Mesendoderm (in vitro differentiated cells): ENCODE measurements around the gene MYB.
A peak's percentile ranks its signal among the peaks of the same experiment; 100 is the strongest.
"Not testable (repeated sequence)": the region's sequence is repeated elsewhere in the genome, so short reads cannot be mapped to it uniquely, and the experiment has no call there.

ENCODE experiments used
- DNase-seq: peaks from one replicate; pipeline ENCODE4 v3.0.0; 2013
- H2AK5ac ChIP-seq: 2 replicates; pipeline ENCODE4 v1.6.1; 2013; ENCODE audit warnings: low read length, inconsistent platforms
- H2BK120ac ChIP-seq: 2 replicates; pipeline ENCODE4 v1.6.1; 2013; ENCODE audit warnings: low read depth, mild to moderate bottlenecking, low read length, moderate library complexity, mixed read lengths
- H2BK15ac ChIP-seq: replicated peaks from 2 replicates; pipeline ENCODE4 v1.6.1; 2013; ENCODE audit warnings: low read depth, mild to moderate bottlenecking, moderate library complexity
- H2BK5ac ChIP-seq: 2 replicates; pipeline ENCODE4 v1.6.1; 2013; ENCODE audit warnings: low read length, inconsistent platforms
- H3K18ac ChIP-seq: 2 replicates; pipeline ENCODE4 v1.6.1; 2013; ENCODE audit warnings: mild to moderate bottlenecking, low read length, mixed read lengths
- H3K23ac ChIP-seq: one replicate; pipeline ENCODE4 v1.6.1; 2013; ENCODE audit warnings: low read length
- H3K27ac ChIP-seq: 2 replicates; pipeline ENCODE4 v1.5.1; 2013; ENCODE audit warnings: low read depth, mild to moderate bottlenecking, inconsistent platforms, low read length, moderate library complexity
- H3K27me3 ChIP-seq: 2 replicates; pipeline ENCODE4 v1.6.1; 2013; ENCODE audit warnings: low read length, control low read depth, mild to moderate bottlenecking, inconsistent platforms; ENCODE audit not compliant: insufficient read depth, poor library complexity
- H3K36me3 ChIP-seq: 2 replicates; pipeline ENCODE4 v1.6.1; 2013; ENCODE audit warnings: low read length, inconsistent platforms; ENCODE audit not compliant: control insufficient read depth, insufficient read depth
- H3K4ac ChIP-seq: one replicate; pipeline ENCODE4 v1.6.1; 2013; ENCODE audit warnings: low read depth, mild to moderate bottlenecking, low read length, moderate library complexity
- H3K4me1 ChIP-seq: 2 replicates; pipeline ENCODE4 v1.6.1; 2013; ENCODE audit warnings: low read depth, low read length, inconsistent platforms; ENCODE audit not compliant: control insufficient read depth
- H3K4me2 ChIP-seq: 2 replicates; pipeline ENCODE4 v1.6.1; 2013; ENCODE audit warnings: low read length
- H3K4me3 ChIP-seq: 2 replicates; pipeline ENCODE4 v1.5.1; 2013; ENCODE audit warnings: mild to moderate bottlenecking, low read length
- H3K56ac ChIP-seq: one replicate; pipeline ENCODE4 v1.6.1; 2013; ENCODE audit warnings: low read length
- H3K79me1 ChIP-seq: 2 replicates; pipeline ENCODE4 v1.6.1; 2013; ENCODE audit warnings: low read length, inconsistent platforms
- H3K79me2 ChIP-seq: 2 replicates; pipeline ENCODE4 v1.6.1; 2013; ENCODE audit warnings: mild to moderate bottlenecking, low read length; ENCODE audit not compliant: control insufficient read depth, insufficient read depth
- H3K9ac ChIP-seq: 2 replicates; pipeline ENCODE4 v1.6.1; 2013; ENCODE audit warnings: low read length, inconsistent platforms
- H4K5ac ChIP-seq: one replicate; pipeline ENCODE4 v1.6.1; 2013; ENCODE audit warnings: low read length
- H4K8ac ChIP-seq: one replicate; pipeline ENCODE4 v1.6.1; 2013; ENCODE audit warnings: low read depth, mild to moderate bottlenecking, control low read depth, low read length, moderate library complexity
- WGBS: extraction: QIAGEN DNeasy Blood & Tissue Kit; methylation state at CpG from one replicate; pipeline ENCODE4 v1.1.7; 2013; ENCODE audit warnings: low lambda C conversion rate, missing lambda C conversion rate; ENCODE audit not compliant: insufficient coverage; ENCODE audit errors: extremely low coverage; 5-methylcytosine and 5-hydroxymethylcytosine counted together

The MYB gene

DNA sequence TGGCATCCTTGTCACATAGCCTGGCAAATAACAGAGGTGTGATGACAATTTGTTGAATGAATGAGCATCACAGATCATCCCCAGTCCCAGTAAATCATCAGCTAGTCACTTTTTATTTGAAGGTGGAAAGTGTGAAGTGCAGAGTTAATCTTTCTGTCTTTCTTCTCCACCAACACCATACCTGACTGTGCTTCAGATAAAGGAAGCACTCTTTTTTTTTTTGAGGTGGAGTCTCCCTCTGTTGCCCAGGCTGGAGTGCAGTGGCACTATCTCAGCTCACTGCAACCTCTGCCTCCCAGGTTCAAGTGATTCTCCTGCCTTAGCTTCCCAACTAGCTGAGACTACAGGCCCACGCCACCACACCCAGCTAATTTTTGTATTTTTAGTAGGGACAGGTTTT, 38.9 kb upstream of the MYB start:
- H4K5ac ChIP-seq, H3K79me2 ChIP-seq, H3K56ac ChIP-seq, H2AK5ac ChIP-seq, H3K4me1 ChIP-seq, DNase-seq, H2BK120ac ChIP-seq, H3K23ac ChIP-seq, H3K36me3 ChIP-seq, H3K79me1 ChIP-seq, H3K9ac ChIP-seq, H3K4me2 ChIP-seq, H4K8ac ChIP-seq, H2BK5ac ChIP-seq, H3K4me3 ChIP-seq, H3K27me3 ChIP-seq, H3K27ac ChIP-seq, H3K18ac ChIP-seq, H2BK15ac ChIP-seq, H3K4ac ChIP-seq: not testable (repeated sequence)
- WGBS: no CpG with 5 or more reads among the region's 1 CpG

DNA sequence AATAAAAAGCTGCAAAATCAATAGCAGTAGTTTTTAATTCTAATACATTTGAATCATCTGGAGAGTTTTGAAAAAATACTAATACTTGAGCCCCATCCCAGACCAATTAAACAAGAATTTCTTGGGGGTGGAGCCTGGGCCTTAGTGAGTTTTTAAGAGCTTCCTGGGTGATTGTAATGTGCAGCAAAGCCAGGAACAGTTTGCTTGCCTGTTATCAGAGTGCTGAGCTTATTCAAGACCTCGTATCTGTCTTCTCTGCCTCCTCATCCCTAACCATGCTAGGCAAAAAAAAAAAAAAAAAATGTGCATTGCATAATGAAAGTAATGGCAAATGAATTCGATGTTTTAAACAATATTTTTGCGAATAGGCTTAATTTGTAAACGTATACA, 36.4 kb upstream of the MYB start:
- Histone ChIP-seq H3K79me2 (no peaks in the 10 kb centered on the region), H3K4ac (no peak overlapping the region), H2BK15ac (no peak overlapping the region), H2BK5ac (no peak overlapping the region), H3K18ac (no peak overlapping the region), H3K56ac (no peak overlapping the region), H2AK5ac (no peak overlapping the region), H4K5ac (no peak overlapping the region), H3K27me3 (no peaks in the 10 kb centered on the region), H4K8ac (no peak overlapping the region), H3K4me3 (no peak overlapping the region), H3K9ac (no peak overlapping the region), H2BK120ac (no peak overlapping the region), H3K79me1 (no peaks in the 10 kb centered on the region), H3K4me2 (no peak overlapping the region), H3K4me1 (peaks cover 4% of the 10 kb centered on the region), H3K36me3 (no peaks in the 10 kb centered on the region), H3K27ac (no peak overlapping the region), H3K23ac (no peak overlapping the region)
- WGBS: no CpG with 5 or more reads among the region's 4 CpGs
- DNase-seq: no peak

DNA sequence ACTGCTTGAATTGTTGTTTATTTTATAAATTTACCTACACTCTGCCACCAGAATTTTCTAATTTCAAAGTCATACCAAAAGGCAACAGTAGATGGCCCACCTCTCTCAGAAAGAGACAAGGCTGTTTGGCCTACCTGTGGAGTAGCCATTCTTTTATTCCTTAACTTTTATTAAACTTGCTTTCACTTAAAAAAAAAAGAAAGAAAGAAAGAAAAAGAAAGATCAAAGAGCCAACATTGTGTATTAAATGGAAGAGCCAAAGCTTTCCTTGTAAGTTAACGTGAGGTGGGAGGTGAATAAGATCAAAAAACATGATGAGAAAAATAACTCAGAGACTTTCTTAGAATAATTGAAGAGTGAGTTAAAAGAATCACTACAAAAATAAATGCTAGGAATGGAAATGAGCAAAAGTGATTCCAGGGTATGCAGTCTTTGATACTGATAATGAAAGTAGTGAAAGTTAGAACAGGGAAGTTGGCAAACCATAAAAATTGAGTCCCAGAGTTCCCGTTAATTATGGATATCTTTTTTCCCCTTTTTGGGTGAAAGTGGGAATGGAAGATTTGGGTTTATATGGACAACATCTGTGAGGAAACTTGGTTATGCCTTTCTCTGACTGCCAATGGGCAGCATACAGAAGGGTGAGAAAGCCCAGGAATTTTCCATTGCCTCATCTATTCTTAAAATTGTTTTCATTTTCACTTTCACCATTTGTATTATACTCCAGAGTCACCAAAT, 35.9 kb upstream of the MYB start:
- Histone ChIP-seq H2AK5ac (no peak overlapping the region), H4K5ac (no peak overlapping the region), H2BK120ac (no peak overlapping the region), H3K4ac (no peak overlapping the region), H3K79me2 (no peaks in the 10 kb centered on the region), H3K4me3 (no peak overlapping the region), H4K8ac (no peak overlapping the region), H3K56ac (no peak overlapping the region), H3K4me2 (no peak overlapping the region), H3K9ac (no peak overlapping the region), H3K36me3 (no peaks in the 10 kb centered on the region), H3K27ac (no peak overlapping the region), H2BK15ac (no peak overlapping the region), H2BK5ac (no peak overlapping the region), H3K79me1 (no peaks in the 10 kb centered on the region), H3K23ac (no peak overlapping the region), H3K18ac (no peak overlapping the region), H3K4me1 (peaks cover 4% of the 10 kb centered on the region), H3K27me3 (no peaks in the 10 kb centered on the region)
- no CpG with 5 or more reads among the region's 2 CpGs for WGBS
- peak; percentile 27 for DNase-seq

DNA sequence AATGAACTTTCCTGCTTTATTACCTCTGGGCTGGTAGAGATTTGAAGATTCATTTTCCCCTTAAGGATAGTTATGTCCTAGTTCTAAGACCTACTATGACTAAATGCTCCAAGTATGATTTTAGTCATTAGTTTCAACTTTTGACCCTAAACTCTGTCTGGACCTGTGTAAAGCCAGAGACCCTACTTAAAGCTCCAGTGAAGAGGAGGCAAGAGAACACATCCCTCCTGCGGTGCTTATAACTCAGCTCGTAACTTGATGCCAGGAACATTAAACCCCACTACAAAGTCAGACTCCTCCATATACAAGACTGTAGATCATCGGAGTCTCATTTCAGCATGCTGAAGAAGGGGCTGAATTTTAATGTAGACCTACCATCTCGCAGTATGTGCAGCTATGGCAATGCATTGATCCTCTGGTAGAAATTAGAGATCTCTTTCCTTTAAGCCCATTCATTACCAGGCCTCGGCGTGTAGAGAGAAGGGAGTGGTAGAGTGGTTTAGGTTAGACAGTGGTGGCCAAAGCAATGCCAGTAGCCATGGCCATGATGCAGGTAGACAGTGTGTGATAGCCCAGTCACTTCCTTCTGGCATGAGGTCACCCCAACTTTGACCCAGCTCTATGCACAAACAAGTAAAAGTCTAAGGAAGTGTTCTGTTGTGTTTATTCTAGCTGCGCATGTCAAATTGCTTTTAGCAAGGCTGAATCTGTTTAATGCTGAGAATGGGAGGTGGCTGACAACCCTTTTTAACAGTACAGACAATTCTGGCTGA, 34.8 kb upstream of the MYB start:
- WGBS: no CpG with 5 or more reads among the region's 7 CpGs

DNA sequence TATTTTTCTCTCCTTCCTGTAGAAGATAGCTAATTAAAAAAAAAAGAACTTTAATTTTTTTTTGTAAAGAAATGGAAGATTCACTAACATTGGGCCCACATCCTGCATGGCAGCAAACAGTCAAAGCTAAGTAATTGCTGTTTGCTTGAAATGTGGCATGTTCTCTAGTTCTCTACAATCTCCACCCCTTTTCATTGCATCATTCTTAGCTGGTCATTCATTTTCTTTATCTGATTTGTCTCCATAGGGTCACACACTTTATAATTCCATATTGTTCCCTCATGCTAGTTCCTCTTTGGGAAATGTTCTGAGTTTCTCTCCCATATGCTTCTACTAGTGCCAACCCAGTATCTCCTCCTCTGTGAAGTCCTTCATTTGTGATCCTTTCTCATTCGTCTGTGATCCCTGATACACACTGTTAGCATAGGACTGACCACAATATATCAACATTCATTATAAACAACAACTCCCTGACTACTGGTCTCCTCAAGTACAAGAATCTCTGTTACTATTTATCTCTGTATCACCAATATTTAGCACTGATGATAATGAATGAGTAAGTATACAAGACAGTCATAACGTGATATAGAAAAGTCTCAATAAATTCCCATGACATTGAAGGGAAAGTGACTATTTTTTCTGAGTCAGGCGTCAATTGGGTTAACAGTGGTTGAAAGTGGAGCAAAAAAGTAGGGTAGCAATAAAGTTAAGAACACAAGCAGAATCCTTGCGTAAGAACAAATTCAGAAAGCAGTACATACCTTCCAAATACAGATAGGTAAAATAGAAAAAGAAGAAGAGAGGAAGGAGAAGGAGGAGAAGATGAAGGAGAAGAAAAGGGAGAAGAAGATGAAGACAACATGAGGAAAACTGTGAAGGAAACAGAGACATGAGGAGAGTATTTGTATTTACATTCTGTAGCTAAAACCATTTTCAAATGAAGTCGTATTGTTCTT, 33.2 kb upstream of the MYB start:
- no peak overlapping the region for H4K5ac ChIP-seq
- no peaks in the 10 kb centered on the region for H3K79me2 ChIP-seq
- no peak overlapping the region for H3K27ac ChIP-seq
- H2BK5ac ChIP-seq: no peak overlapping the region
- H2BK15ac ChIP-seq: no peak overlapping the region
- no peaks in the 10 kb centered on the region for H3K36me3 ChIP-seq
- H2BK120ac ChIP-seq: no peak overlapping the region
- H3K27me3 ChIP-seq: no peaks in the 10 kb centered on the region
- no peak overlapping the region for H2AK5ac ChIP-seq
- H3K4me2 ChIP-seq: no peak overlapping the region
- WGBS: no CpG with 5 or more reads among the region's 5 CpGs
- no peak overlapping the region for H3K4ac ChIP-seq
- H3K9ac ChIP-seq: no peak overlapping the region
- no peak overlapping the region for H3K4me3 ChIP-seq
- H3K79me1 ChIP-seq: no peaks in the 10 kb centered on the region
- H4K8ac ChIP-seq: no peak overlapping the region
- no peak overlapping the region for H3K23ac ChIP-seq
- DNase-seq: no peak
- H3K18ac ChIP-seq: no peak overlapping the region
- peaks cover 4% of the 10 kb centered on the region for H3K4me1 ChIP-seq
- no peak overlapping the region for H3K56ac ChIP-seq

More for the DNA sequence above, 34.8 kb upstream of the MYB start:
- Histone ChIP-seq H3K9ac (no peak overlapping the region), H2BK120ac (no peak overlapping the region), H3K79me2 (no peaks in the 10 kb centered on the region), H3K23ac (peak overlapping the region; percentile 92), H3K36me3 (no peaks in the 10 kb centered on the region), H3K4me1 (peaks cover 4% of the 10 kb centered on the region), H3K4ac (no peak overlapping the region), H3K27me3 (no peaks in the 10 kb centered on the region), H3K27ac (no peak overlapping the region), H2BK15ac (no peak overlapping the region), H3K79me1 (no peaks in the 10 kb centered on the region), H4K5ac (no peak overlapping the region), H3K4me3 (no peak overlapping the region), H3K18ac (no peak overlapping the region), H2AK5ac (no peak overlapping the region), H2BK5ac (no peak overlapping the region), H3K56ac (no peak overlapping the region), H4K8ac (no peak overlapping the region), H3K4me2 (no peak overlapping the region)
- DNase-seq: peak; percentile 12
